DMS 273 treated with DMSO at 0.1 percent for 48 hours (cell line): ENCODE measurements around the gene ZNF76.

ENCODE experiments used
- DNase-seq: peaks from one replicate; lab custom pipeline; 2025; lab: John Stamatoyannopoulos, UW

ZNF76 gene

GRCh38 chr6:35330541-35331119 is 71.1 kb downstream of the ZNF76 start:
- no peak for DNase-seq

GRCh38 chr6:35332074-35332887 is 72.7 kb downstream of the ZNF76 start:
- peak; percentile 49 for DNase-seq

GRCh38 chr6:35341557-35341956 is 82.0 kb downstream of the ZNF76 start:
- DNase-seq: no peak

GRCh38 chr6:35342258-35343091 is 82.9 kb downstream of the ZNF76 start, which contains the start of gene PPARD:
Gene PPARD (plus strand): TSS chr6:35342558. CDS start chr6:35411088, 68,530 bp downstream.
- peak; percentile 88 for DNase-seq

GRCh38 chr6:35343092-35343834 is 83.7 kb downstream of the ZNF76 start:
- no peak for DNase-seq

GRCh38 chr6:35343835-35344550 is 84.5 kb downstream of the ZNF76 start:
- no peak for DNase-seq
